ENCODE data around the gene TEX101.

The TEX101 gene

GRCh38 chr19:43466793-43467192 lies 52.1 kb downstream of the TEX101 start:
- no peak for ATAC-seq
- H3K36me3 Mint-ChIP-seq (ENCODE audit: low read depth), result no peaks in the 10 kb centered on the region
- no peak overlapping the region for H3K4me3 Mint-ChIP-seq
- no peak overlapping the region for H3K27ac Mint-ChIP-seq
- DNase-seq, result no peak
- peaks cover 65% of the 10 kb centered on the region for H3K4me1 Mint-ChIP-seq
- H3K27me3 Mint-ChIP-seq, result no peaks in the 10 kb centered on the region
- no peaks in the 10 kb centered on the region for H3K9me3 Mint-ChIP-seq

GRCh38 chr19:43467276-43467675 lies 52.6 kb downstream of the TEX101 start:
- Mint-ChIP-seq H3K36me3 (ENCODE audit: low read depth) (no peaks in the 10 kb centered on the region), H3K4me3 (no peak overlapping the region), H3K9me3 (no peaks in the 10 kb centered on the region), H3K27me3 (no peaks in the 10 kb centered on the region), H3K4me1 (peaks cover 64% of the 10 kb centered on the region), H3K27ac (no peak overlapping the region)
- DNase-seq (no peak), ATAC-seq (no peak)

GRCh38 chr19:43467730-43468129 lies 53.0 kb downstream of the TEX101 start:
- ATAC-seq (no peak), DNase-seq (no peak)
- Mint-ChIP-seq H3K9me3 (no peaks in the 10 kb centered on the region), H3K36me3 (ENCODE audit: low read depth) (no peaks in the 10 kb centered on the region), H3K4me3 (no peak overlapping the region), H3K27me3 (no peaks in the 10 kb centered on the region), H3K4me1 (peaks cover 62% of the 10 kb centered on the region), H3K27ac (no peak overlapping the region)

Data from activated naive CD8-positive, alpha-beta T cell treated with anti-CD3 and anti-CD28 coated beads, Interleukin-2, amount 50 U/mL, for 24 hours (primary cell).